Activated CD4-positive, alpha-beta T cell treated with anti-CD3 and anti-CD28 coated beads for 4 hours (primary cell): ENCODE measurements around the gene SNU13.
"Not testable (repeated sequence)": the region's sequence is repeated elsewhere in the genome, so short reads cannot be mapped to it uniquely, and the experiment has no call there.

Experiments
- DNase-seq, 2 donors: peaks; one replicate each; pipeline ENCODE4 v3.0.0-alpha.2; 2020

Gene SNU13

GRCh38 chr22:41676134-41676533, 12.5 kb downstream of the SNU13 start:
- DNase-seq, result no peak

GRCh38 chr22:41674846-41675340, 13.8 kb downstream of the SNU13 start:
- DNase-seq, result no peak

GRCh38 chr22:41672780-41673509, 15.7 kb downstream of the SNU13 start:
- no peak for DNase-seq

- DNase-seq, result not testable (repeated sequence)
Observed at GRCh38 chr22:41672096-41672495, 16.6 kb downstream of the SNU13 start.

- no peak for DNase-seq
Observed at GRCh38 chr22:41668971-41669911, 19.4 kb downstream of the SNU13 start.

GRCh38 chr22:41664951-41665350, 23.7 kb downstream of the SNU13 start:
- no peak for DNase-seq

- DNase-seq, result no peak
Observed at GRCh38 chr22:41664490-41664889, 24.2 kb downstream of the SNU13 start.

GRCh38 chr22:41663594-41663993, 25.1 kb downstream of the SNU13 start:
- DNase-seq, result not testable (repeated sequence)

- no peak for DNase-seq
Observed at GRCh38 chr22:41661713-41662112, 27.0 kb downstream of the SNU13 start.

- DNase-seq, result no peak
Observed at GRCh38 chr22:41661088-41661487, 27.6 kb downstream of the SNU13 start.

GRCh38 chr22:41660416-41660815, 28.3 kb downstream of the SNU13 start:
- DNase-seq, result no peak

GRCh38 chr22:41659941-41660340, 28.7 kb downstream of the SNU13 start:
- no peak for DNase-seq

- DNase-seq, result no peak
Observed at GRCh38 chr22:41658869-41659268, 29.8 kb downstream of the SNU13 start.

- DNase-seq, result no peak
Observed at GRCh38 chr22:41657709-41658108, 31.0 kb downstream of the SNU13 start.

- DNase-seq, result no peak
Observed at GRCh38 chr22:41656556-41656955, 32.1 kb downstream of the SNU13 start.

- no peak for DNase-seq
Observed at GRCh38 chr22:41654322-41654721, 34.3 kb downstream of the SNU13 start.

- no peak for DNase-seq
Observed at GRCh38 chr22:41650821-41651220, 37.8 kb downstream of the SNU13 start.

GRCh38 chr22:41650229-41650628, 38.4 kb downstream of the SNU13 start:
- DNase-seq, result no peak

GRCh38 chr22:41648432-41648831, 40.2 kb downstream of the SNU13 start:
- DNase-seq, result no peak

GRCh38 chr22:41647771-41648170, 40.9 kb downstream of the SNU13 start:
- no peak for DNase-seq

- no peak for DNase-seq
Observed at GRCh38 chr22:41642331-41643110, 46.1 kb downstream of the SNU13 start.

- DNase-seq, result no peak
Observed at GRCh38 chr22:41641854-41642253, 46.8 kb downstream of the SNU13 start.

- DNase-seq, result no peak
Observed at GRCh38 chr22:41638748-41639147, 49.9 kb downstream of the SNU13 start.
